GM23338 (cell line): ENCODE results near the gene ANAPC7. TPM values are rescaled to one million over a fixed set of nuclear protein-coding genes. Genes with fewer than 3 reads are reported as not detected.

Experiments
- ATAC-seq: fragments of 200-7000 bp; cut with Tn5 transposase; 3 replicates; pipeline ENCODE4 v1.9.1; 2020
- DNase-seq: peaks from one replicate; pipeline ENCODE4 v3.0.0-alpha.2; 2015; ENCODE audit warnings: low spot score
- H2AFZ ChIP-seq: fragments of 200-600 bp; sonication (generic); 2 replicates; pipeline ENCODE4 v1.8.0; 2016; ENCODE audit warnings: antibody characterized with exemption, mild to moderate bottlenecking, moderate library complexity
- H3F3A ChIP-seq: fragments of 200-600 bp; sonication (generic); replicated peaks from 2 replicates; pipeline ENCODE4 v1.8.0; 2017; ENCODE audit warnings: antibody characterized with exemption, mixed run types, low read depth
- H3K27ac ChIP-seq: fragments of 200-600 bp; sonication (generic); 2 replicates; pipeline ENCODE4 v1.6.1; 2016; ENCODE audit warnings: low read depth
- H3K27me3 ChIP-seq: fragments of 200-600 bp; sonication (generic); 2 replicates; pipeline ENCODE4 v1.8.0; 2016; ENCODE audit warnings: mild to moderate bottlenecking, mixed run types, moderate library complexity; ENCODE audit not compliant: insufficient read depth
- H3K36me3 ChIP-seq: fragments of 200-600 bp; sonication (generic); 2 replicates; pipeline ENCODE4 v1.8.0; 2016; ENCODE audit warnings: mild to moderate bottlenecking; ENCODE audit not compliant: insufficient read depth
- H3K4me1 ChIP-seq: fragments of 200-600 bp; sonication (generic); 2 replicates; pipeline ENCODE4 v1.8.0; 2016; ENCODE audit warnings: mild to moderate bottlenecking, moderate library complexity; ENCODE audit not compliant: insufficient read depth
- H3K4me2 ChIP-seq: fragments of 200-600 bp; sonication (generic); 2 replicates; pipeline ENCODE4 v1.7.1; 2017; ENCODE audit warnings: mixed run types
- H3K4me3 ChIP-seq: fragments of 200-600 bp; sonication (generic); 2 replicates; pipeline ENCODE4 v1.6.1; 2016; ENCODE audit warnings: mixed run types
- H3K79me2 ChIP-seq: fragments of 200-600 bp; sonication (generic); replicated peaks from 2 replicates; pipeline ENCODE4 v1.8.0; 2017; ENCODE audit warnings: mild to moderate bottlenecking; ENCODE audit not compliant: insufficient read depth
- H3K9me2 ChIP-seq: fragments of 200-600 bp; sonication (generic); 2 replicates; pipeline ENCODE4 v1.8.0; 2017; ENCODE audit not compliant: insufficient read depth
- H4K20me1 ChIP-seq: fragments of 200-600 bp; sonication (generic); replicated peaks from 2 replicates; pipeline ENCODE4 v1.8.0; 2017; ENCODE audit warnings: mild to moderate bottlenecking; ENCODE audit not compliant: insufficient read depth
- H3K27ac Mint-ChIP-seq: 2 replicates; pipeline ENCODE4 v1.8.0; 2020; ENCODE audit warnings: inconsistent platforms, mild to moderate bottlenecking, moderate library complexity, mixed read lengths
- H3K27me3 Mint-ChIP-seq: 3 replicates; pipeline ENCODE4 v1.8.0; 2022; ENCODE audit warnings: low read depth, mild to moderate bottlenecking, moderate library complexity, mixed read lengths, inconsistent platforms; ENCODE audit not compliant: insufficient read depth, poor library complexity
- H3K36me3 Mint-ChIP-seq: 3 replicates; pipeline ENCODE4 v1.8.0; 2021; ENCODE audit warnings: low read depth, mild to moderate bottlenecking, inconsistent platforms, moderate library complexity, mixed read lengths
- H3K4me1 Mint-ChIP-seq: 3 replicates; pipeline ENCODE4 v1.8.0; 2020; ENCODE audit warnings: mild to moderate bottlenecking, inconsistent platforms, mixed read lengths
- H3K4me3 Mint-ChIP-seq: 3 replicates; pipeline ENCODE4 v1.8.0; 2021; ENCODE audit warnings: moderate library complexity, mild to moderate bottlenecking, inconsistent platforms, mixed read lengths
- H3K9me3 Mint-ChIP-seq: 3 replicates; pipeline ENCODE4 v1.8.0; 2020; ENCODE audit warnings: moderate library complexity, mild to moderate bottlenecking, inconsistent platforms, mixed read lengths
- EZH2 ChIP-seq: fragments of 200-600 bp; sonication (generic); IDR thresholded peaks from one replicate; pipeline ENCODE4 v1.8.0; 2017; ENCODE audit warnings: antibody characterized with exemption, mild to moderate bottlenecking, low read depth; ENCODE audit not compliant: unreplicated experiment
- REST ChIP-seq: IDR thresholded peaks from one replicate; pipeline ENCODE4 v1.6.1; 2018; ENCODE audit warnings: antibody characterized with exemption; ENCODE audit not compliant: unreplicated experiment
- ZNF114 ChIP-seq: fragments of 250-450 bp; sonication (Bioruptor Pico); IDR thresholded peaks from 2 replicates; pipeline ENCODE4 v1.5.0; 2020; ENCODE audit warnings: mild to moderate bottlenecking, moderate library complexity
- ZNF331 ChIP-seq: fragments of 250-450 bp; sonication (Bioruptor Pico); IDR thresholded peaks from 2 replicates; pipeline ENCODE4 v1.5.0; 2020; ENCODE audit warnings: low read depth, mild to moderate bottlenecking, moderate library complexity
- ZNF462 ChIP-seq: fragments of 250-450 bp; sonication (Bioruptor Pico); IDR thresholded peaks from 2 replicates; pipeline ENCODE4 v1.5.0; 2020; ENCODE audit warnings: mild to moderate bottlenecking, moderate library complexity
- polyA plus RNA-seq: library from polyadenylated mRNA; unstranded; fragments of >200 nt; fragmentation: Nextera tagmentation; extraction: Ambion mirVana; gene quantifications from 2 replicates; pipeline ENCODE4 v1.2.1, GENCODE V29; 2016
- total RNA-seq: library from RNA; depleted of rRNA; stranded (reverse); fragments of >200 nt; shearing (Covaris generic); gene quantifications from 2 replicates; pipeline ENCODE4 v1.2.3, GENCODE V29; 2014

Gene ANAPC7
- total and polyA plus RNA-seq, 2 experiments from 2014 or later = 71.0 to 99.3 TPM

GRCh38 chr12:110351119-110351518 is 52.4 kb downstream of the ANAPC7 start (continued):
- TF ChIP-seq REST = no peak
- no peak for TF ChIP-seq ZNF462 (CRISPR knock-in tag)
- TF ChIP-seq EZH2 = no peak

- Histone ChIP-seq H3K9me2 (no peaks in the 10 kb centered on the region), H3K27me3 (no peaks in the 10 kb centered on the region), H3K4me1 (no peaks in the 10 kb centered on the region; the same call in 1 of the 2 replicates), H3F3A (peaks cover 32% of the 10 kb centered on the region), H4K20me1 (peaks cover 29% of the 10 kb centered on the region), H3K79me2 (no peaks in the 10 kb centered on the region), H3K4me3 (no peak overlapping the region), H3K27ac (peak overlapping the region; percentile 65; the same call in 1 of the 2 replicates), H2AFZ (no peak overlapping the region), H3K36me3 (peaks cover 33% of the 10 kb centered on the region), H3K4me2 (no peak overlapping the region)
- no peak overlapping the region for H3K4me3 Mint-ChIP-seq
- ATAC-seq (peak; percentile 15; the same call in 2 of the 3 replicates), DNase-seq (no peak)
- H3K36me3 Mint-ChIP-seq = peaks cover 59% of the 10 kb centered on the region
- H3K27me3 Mint-ChIP-seq = peaks cover 14% of the 10 kb centered on the region
- no peaks in the 10 kb centered on the region for H3K4me1 Mint-ChIP-seq
- peak overlapping the region; percentile 27 for H3K27ac Mint-ChIP-seq
- no peaks in the 10 kb centered on the region for H3K9me3 Mint-ChIP-seq
- no peak for TF ChIP-seq ZNF331 (CRISPR knock-in tag)
- no peak for TF ChIP-seq ZNF114 (CRISPR knock-in tag)
These were observed 53.9 kb downstream of the ANAPC7 start for GRCh38 chr12:110349514-110350151.
